ENCODE results near the gene ZDHHC11B.
"Not testable (repeated sequence)": the region's sequence is repeated elsewhere in the genome, so short reads cannot be mapped to it uniquely, and the experiment has no call there.

- TF ChIP-seq CTCF, POLR2A (IDR thresholded peaks at IDR 0.05): not testable (repeated sequence)
Measured at GRCh38 chr5:691049-691448, 93.5 kb downstream of the ZDHHC11B start.
